Stimulated activated CD8-positive, alpha-beta memory T cell treated with anti-CD3 and anti-CD28 coated beads, Interleukin-7, amount 100 ng/mL, for 4 hours (primary cell): Measurements from ENCODE around the gene FHIT.

Experiments used
- DNase-seq, 2 donors: peaks; one replicate each; pipeline ENCODE4 v3.0.0-alpha.2; 2020; ENCODE audit warnings: low read depth in 2 of 2

FHIT gene

GRCh38 chr3:60167186-60167585 lies 1084.1 kb downstream of the FHIT start:
- DNase-seq: no peak

GRCh38 chr3:60160822-60161748 lies 1090.2 kb downstream of the FHIT start:
- no peak for DNase-seq

GRCh38 chr3:60160111-60160821 lies 1091.0 kb downstream of the FHIT start:
- no peak for DNase-seq

- no peak for DNase-seq
Measured at GRCh38 chr3:60158035-60158434, 1093.2 kb downstream of the FHIT start.

- DNase-seq: no peak
Measured at GRCh38 chr3:60154011-60154410, 1097.2 kb downstream of the FHIT start.

- no peak for DNase-seq
Measured at GRCh38 chr3:60153221-60153999, 1097.8 kb downstream of the FHIT start.

- DNase-seq: no peak
Measured at GRCh38 chr3:60149501-60149900, 1101.8 kb downstream of the FHIT start.

GRCh38 chr3:60147249-60147950 lies 1103.9 kb downstream of the FHIT start:
- DNase-seq: no peak

GRCh38 chr3:60146121-60146520 lies 1105.1 kb downstream of the FHIT start:
- no peak for DNase-seq

- DNase-seq: no peak
Measured at GRCh38 chr3:60144071-60144470, 1107.2 kb downstream of the FHIT start.

GRCh38 chr3:60142009-60142408 lies 1109.2 kb downstream of the FHIT start:
- DNase-seq: no peak

GRCh38 chr3:60140160-60140559 lies 1111.1 kb downstream of the FHIT start:
- no peak for DNase-seq

- no peak for DNase-seq
Measured at GRCh38 chr3:60136601-60137000, 1114.7 kb downstream of the FHIT start.

GRCh38 chr3:60135474-60135873 lies 1115.8 kb downstream of the FHIT start:
- no peak for DNase-seq

GRCh38 chr3:60133269-60134162 lies 1117.7 kb downstream of the FHIT start:
- no peak for DNase-seq

GRCh38 chr3:60131618-60132017 lies 1119.6 kb downstream of the FHIT start:
- DNase-seq: no peak

GRCh38 chr3:60126511-60127304 lies 1124.5 kb downstream of the FHIT start:
- DNase-seq: no peak

GRCh38 chr3:60125686-60126085 lies 1125.6 kb downstream of the FHIT start:
- DNase-seq: no peak

GRCh38 chr3:60120245-60120644 lies 1131.0 kb downstream of the FHIT start:
- DNase-seq: no peak

- DNase-seq: no peak
Measured at GRCh38 chr3:60114191-60114590, 1137.1 kb downstream of the FHIT start.
